GM18526 (cell line): ENCODE data around the gene ZFYVE27.

Experiments used
- POLR2A ChIP-seq: IDR thresholded peaks from 3 replicates; pipeline ENCODE4 v1.6.1; 2011; ENCODE audit not compliant: insufficient read length; ENCODE audit errors: extremely low read depth

The ZFYVE27 gene

DNA sequence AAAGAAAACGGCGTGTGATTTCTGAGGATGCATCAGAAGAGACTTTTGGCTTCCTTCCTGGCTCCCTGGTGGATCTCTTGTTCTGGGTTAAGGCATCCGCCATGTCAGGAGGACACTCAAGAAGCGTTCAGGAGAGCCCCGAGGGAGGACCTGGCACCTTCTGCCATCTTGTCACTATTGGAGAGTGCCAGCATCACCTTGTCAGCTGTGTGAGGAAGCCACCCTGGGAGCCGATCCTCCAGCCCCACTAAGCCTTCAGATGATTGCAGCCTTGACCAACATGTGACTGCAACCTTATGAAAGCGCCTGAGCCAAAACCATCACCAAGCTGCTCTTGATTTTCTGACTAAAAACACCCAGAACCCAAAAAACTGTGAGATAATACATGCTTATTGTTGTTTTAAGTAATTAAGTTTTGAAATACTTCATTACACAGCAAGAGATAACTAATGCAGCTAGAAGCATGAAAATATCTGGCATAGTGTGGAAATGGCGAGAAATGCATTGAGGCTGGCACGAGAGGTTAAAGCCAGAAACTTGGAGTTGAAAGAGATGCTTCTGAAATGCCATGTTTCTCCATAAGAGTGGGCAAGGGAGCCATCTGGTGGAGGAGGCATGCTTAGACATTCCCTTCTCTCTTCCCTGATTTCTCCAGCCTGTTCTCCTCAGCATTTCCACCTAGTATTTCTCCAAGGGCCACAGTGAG lies 5.4 kb upstream of the ZFYVE27 start:
- TF ChIP-seq POLR2A: no peak

DNA sequence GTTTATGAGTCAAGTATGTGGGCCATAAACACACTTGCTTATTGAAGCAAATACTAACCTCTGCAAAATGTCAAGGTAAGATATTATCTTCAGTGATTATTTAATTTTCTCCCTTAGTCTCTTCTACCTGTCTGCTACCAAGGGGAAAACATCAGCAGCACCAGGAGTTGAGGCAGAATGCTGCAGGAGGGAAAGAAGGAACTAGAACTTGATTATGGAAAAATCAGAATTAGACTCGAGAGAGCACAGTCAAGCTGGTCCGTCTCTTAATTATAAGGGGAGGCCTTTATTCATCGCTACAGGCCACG lies 4.9 kb upstream of the ZFYVE27 start:
- no peak for TF ChIP-seq POLR2A

DNA sequence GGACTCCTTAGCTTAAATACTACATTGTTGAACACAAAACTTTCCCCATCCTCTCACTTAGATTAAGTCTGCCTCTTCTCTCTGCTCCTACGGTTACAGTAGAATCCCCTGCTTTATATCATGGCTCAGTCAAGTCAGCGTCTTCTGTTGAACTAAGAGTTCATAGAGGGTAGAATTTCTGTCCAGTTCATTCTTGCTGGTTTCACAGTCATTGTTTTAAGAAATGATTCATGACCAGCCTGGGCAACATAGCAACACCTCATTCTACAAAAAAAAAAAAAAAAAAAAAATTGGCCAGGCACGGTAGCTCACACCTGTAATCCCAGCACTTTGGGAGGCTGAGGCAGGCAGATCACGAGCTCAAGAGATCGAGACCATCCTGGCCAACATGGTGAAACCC lies 3.7 kb upstream of the ZFYVE27 start:
- TF ChIP-seq POLR2A: no peak

DNA sequence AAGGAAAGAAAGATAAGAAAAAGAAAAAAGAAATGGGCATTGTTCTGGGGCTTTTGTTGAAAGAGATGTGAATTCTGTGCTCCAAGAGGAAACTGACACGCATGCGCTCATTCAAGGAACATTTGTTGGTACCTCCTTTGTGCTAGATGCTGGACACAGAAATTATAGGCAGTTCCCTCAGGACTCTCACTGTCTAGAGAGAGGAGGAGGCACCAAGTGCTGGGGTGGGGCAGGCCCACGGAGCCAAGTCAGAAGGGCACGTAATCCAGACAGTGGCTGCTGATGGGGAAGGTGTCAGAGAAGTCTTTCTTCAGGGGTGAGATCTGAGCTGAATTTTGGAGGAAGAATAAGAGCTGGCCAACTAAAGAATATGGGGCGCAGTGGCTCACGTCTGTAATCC lies 2.9 kb upstream of the ZFYVE27 start:
- TF ChIP-seq POLR2A: no peak

DNA sequence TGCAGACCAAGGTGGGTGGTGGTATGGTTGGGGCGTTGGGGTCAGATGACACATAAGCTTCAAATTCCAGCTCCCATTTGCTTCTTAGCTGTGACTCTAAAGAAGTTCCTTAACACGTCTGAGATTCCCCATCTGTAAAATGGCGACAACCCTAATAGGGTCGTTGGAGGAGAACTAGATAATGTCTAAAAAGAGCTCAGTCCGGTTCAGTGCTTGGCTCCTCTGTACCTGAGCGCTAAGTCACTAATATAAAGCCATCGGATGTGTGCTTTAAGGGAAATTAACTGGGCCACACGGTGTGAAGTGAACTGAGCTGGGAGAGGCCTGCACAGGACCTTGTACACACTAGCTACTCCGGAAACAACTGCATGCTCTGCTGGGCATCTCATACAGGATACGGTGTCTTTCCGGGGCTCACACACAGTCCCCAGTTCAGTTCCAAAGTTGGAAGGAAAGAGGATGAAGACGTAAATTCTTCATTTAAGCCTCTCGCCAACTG lies 476 bp upstream of the ZFYVE27 start:
- no peak for TF ChIP-seq POLR2A

DNA sequence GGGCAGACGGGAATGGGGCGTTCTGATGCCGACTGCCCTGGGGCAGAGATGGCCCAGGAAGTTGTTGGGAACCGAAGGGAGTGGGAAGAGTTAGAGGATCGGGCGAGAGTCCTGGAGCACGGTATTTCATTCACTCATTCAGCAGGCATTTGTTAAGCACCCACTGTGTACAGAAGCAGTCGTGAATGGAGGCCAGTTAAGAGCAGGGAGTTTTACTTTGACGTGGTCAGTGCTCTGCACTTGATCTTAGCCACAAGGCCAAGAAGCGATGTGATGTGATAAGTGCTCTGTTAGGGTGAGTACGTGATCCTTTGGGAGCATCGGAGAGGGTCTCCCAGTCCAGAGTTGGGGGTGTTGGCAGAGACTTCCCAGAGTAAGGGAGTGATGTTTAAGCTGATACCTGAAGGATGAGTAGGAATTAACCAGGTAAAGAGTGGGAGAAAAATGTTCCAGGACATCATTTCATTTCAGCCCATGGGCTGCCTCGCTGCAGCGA lies 890 bp downstream of the ZFYVE27 start:
- no peak for TF ChIP-seq POLR2A

DNA sequence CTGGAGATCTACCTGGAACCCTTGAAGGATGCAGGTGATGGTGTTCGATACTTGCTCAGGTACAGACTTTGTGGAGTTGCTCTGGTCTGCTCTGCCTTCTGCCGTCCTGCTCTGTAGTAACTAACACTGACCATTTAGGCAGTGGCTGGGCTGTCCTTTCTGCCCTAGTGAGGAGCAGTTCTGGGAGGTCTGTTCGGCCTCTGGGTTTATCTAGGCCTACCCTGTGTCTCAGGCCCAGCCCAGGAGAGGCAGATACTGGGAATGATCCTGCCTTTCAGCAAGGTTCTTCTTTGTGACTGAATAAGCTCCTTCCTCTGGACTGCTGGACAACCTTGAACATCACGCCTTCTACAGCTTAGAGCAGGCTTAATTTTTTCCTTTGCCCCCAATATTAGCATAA lies 1.7 kb downstream of the ZFYVE27 start:
- no peak for TF ChIP-seq POLR2A

DNA sequence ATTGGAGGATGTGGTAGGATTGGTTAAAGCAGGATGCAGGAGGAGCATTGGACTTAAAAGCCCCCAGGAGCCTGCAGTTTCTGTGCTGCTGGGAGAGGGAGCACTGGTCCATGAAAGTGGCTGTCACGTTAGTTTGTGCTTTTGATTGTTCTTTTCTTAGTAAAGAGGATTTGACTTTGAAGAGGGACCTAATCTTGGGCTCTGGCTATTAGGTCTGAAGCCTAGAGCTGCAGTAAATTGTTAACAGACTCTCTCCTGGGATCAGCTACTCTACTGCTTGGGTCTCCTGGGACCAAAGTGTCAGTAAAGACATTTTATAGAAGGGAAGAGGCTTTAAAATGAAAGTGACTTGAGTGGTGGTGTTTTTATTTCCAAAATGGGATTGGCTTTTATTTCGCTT lies 3.7 kb downstream of the ZFYVE27 start:
- no peak for TF ChIP-seq POLR2A

DNA sequence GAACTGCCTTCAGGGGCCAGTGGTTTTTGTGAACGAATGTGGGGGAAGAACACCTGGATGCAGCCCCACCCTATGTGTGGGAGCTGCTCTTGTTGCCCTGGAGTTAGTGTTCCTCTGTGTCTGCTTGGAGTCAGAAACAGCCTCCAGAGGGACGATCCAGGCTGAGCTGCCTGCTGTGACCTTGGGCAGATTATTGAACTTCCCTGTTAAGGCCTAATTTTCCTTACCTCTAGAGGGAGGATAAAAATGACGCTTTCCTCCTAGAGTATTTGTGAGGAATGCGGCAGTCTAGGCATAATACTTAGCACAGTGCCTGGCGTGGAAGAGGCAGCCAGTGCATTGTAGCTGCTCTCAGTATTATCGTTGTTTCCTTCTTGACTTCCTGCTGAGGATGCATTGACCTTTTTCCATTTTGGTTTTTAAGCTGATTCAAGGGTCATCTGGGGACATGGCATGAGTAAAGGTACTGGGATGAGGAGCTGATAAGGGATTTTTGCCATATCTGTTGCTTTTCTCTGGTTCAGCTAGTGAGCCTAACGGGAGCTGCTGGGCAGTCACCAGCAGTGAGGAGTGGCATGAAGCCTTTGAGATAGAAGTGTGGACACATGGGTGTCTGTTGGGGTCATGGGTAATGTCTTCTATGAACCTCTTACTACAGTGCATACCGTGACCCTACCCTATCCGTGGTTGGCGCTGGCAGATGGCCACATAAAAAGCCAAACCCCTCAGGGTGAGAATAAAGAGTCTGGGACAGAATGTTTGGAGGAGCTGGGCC lies 6.4 kb downstream of the ZFYVE27 start:
- no peak for TF ChIP-seq POLR2A

DNA sequence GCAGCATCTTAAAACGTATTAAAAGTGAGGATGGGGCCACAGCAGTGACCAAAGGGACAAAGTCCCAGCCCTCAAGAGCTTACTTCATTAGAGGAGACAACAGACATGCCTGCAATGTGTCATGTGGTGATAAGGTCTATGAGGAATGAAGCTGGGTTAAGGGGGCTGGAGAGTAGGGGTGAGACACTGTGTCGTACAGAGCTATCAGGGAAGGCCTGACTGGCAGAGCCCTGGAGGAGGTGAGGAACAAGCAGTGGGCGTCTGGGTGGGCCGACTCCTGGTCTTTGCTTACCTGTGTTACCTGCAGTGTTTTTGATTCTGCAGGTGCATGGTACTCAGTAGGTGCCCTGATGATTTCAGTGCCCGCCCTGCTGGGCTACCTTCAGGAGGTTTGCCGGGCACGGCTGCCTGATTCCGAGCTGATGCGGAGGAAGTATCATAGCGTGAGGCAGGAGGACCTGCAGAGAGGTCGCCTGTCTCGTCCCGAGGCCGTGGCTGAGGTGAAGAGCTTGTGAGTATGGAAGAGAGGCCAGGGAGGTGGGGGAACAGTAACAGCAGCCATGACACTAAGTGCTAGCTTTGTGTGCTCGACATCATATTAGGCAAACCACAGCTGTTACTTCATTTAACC lies 7.6 kb downstream of the ZFYVE27 start:
- TF ChIP-seq POLR2A: no peak

DNA sequence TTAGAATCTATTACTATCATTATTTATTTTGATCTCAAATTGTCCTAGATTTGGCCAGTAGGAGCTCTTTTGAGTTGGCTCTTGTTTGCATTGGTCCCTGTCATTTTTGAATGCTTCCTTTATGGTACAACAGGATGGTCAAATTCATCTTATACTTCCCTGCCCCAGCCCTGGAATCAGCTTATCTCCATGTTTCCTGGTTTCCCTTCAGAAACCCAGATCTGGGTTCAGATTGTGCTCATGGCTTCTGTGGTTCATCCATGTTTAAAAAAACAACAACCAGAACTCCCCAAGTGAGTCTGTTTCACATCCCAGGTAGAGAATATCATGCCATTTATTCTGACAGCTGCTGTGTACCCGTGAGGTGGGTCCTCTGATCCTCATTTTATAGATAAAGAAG lies 10.6 kb downstream of the ZFYVE27 start:
- TF ChIP-seq POLR2A: no peak

DNA sequence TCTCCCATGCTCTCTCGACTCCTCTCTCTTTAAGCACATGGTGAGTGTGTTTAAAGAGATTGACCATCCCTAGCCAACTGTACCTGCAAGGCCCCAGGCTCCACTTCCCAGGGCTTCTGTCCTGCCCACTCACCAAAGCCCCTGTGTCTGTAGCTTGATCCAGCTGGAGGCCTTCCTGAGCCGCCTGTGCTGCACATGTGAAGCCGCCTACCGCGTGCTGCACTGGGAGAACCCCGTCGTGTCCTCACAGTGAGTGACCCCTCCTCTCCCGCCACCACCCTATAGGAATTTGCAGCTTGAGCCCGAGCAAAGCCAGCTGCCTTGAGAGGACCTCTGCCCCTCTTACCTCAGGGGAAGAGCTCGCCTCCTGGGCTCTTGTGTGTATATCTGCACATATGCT lies 11.2 kb downstream of the ZFYVE27 start:
- no peak for TF ChIP-seq POLR2A

DNA sequence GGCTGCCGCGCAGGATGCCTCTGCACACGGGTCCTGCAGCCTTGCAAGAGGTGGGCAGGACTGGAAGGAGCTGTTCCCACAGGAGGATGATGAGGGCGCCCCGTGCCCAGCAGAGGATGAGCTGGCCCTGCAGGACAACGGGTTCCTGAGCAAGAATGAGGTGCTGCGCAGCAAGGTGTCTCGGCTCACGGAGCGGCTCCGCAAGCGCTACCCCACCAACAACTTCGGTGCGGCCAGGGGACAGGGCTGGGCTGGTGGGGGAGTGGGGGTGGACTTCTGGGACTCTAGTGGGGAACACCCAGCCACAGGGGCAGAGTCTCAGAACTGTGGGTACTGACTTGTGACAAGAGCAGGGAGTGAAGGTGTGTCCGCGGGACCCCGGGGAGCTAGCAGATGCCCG lies 16.0 kb downstream of the ZFYVE27 start:
- no peak for TF ChIP-seq POLR2A

DNA sequence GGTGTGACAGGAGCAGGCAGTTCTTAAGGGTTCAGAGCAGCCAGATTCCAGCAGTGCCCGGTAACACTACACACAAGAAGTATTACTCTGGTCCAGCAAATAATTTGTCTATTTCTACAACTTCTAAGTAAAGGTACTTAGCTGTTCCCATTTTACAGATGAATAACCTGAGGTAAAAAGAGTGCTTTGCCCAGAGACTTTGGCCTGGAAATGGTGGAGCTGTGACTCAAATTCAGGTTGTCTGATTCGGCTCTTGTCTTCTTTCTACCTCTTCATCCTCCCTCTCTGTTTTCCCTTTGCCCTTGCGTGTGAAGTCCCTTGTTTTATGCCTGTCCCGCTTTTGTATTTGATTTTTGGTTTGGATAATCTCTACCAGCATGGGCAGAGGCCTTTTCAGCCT lies 17.8 kb downstream of the ZFYVE27 start:
- TF ChIP-seq POLR2A: no peak

DNA sequence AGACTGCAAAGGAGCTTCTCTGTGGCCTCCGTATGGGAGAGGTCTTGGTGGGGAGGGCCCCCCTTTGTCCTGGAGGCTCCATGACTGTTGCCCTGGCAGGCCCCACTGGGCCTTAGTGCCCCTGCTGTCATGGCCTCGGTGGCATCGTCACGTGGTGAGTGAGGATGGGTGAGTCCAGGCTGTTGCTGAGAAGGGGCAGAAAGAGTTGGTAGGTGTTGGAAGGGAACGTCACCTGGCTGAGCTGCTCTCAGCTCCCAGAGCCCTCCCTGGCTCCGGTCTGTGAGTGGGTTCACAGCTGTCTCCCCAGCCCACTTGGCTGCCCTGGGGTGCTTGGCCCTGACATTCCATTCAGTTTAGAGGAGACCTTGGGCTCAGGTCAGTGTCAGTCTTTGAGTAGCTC lies 18.8 kb downstream of the ZFYVE27 start:
- no peak for TF ChIP-seq POLR2A

DNA sequence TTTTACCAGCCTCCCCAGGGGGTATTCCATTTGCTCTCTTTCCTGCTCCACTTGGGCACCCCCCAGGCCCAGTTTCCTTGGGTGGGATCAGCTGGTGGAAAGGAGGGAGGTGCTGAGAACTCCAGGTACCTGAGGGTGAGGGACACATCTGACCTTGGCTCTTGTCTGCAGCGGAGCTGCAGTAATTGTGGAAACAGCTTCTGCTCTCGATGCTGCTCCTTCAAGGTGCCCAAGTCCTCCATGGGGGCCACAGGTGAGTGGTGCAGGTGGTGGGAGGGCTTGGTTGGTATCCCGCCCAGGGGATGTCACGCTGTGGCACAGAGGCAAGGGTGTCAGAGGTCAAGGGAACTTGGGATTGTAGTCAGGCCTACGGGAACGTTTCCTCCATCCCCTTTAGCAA lies 20.5 kb downstream of the ZFYVE27 start:
- no peak for TF ChIP-seq POLR2A
